CD14-positive monocyte (primary cell): Measurements from ENCODE around the gene MGAT4C. TPM values are rescaled to one million over a fixed set of nuclear protein-coding genes. Genes with fewer than 3 reads are reported as not detected.
A peak's percentile ranks its signal among the peaks of the same experiment; 100 is the strongest.

ENCODE experiments used
- DNase-seq, 3 donors: peaks; one replicate each; pipeline ENCODE4 v3.0.0-alpha.2; 2011 to 2022
- H2AFZ ChIP-seq: 2 replicates; pipeline ENCODE4 v1.6.0; 2012; ENCODE audit warnings: mild to moderate bottlenecking, low read depth, low read length, inconsistent platforms; ENCODE audit not compliant: insufficient read depth, poor library complexity, severe bottlenecking
- H3K27ac ChIP-seq, 2 donors: 1 replicate in 1 of 2; 2 replicates in 1 of 2; pipeline ENCODE4 v1.5.1; 2012 to 2013; ENCODE audit warnings: low read length in 2 of 2, control low read depth in 1 of 2, inconsistent platforms in 1 of 2, low read depth in 1 of 2, mild to moderate bottlenecking in 1 of 2
- H3K27me3 ChIP-seq, 2 donors: one replicate each; pipeline versions ENCODE4 v1.6.0 to v1.6.1; 2011 to 2013; ENCODE audit warnings: low read length in 2 of 2; ENCODE audit not compliant: control insufficient read depth in 2 of 2, insufficient read depth in 2 of 2
- H3K36me3 ChIP-seq, 2 donors: replicated peaks in 1 of 2; 1 replicate in 1 of 2; 2 replicates in 1 of 2; pipeline versions ENCODE4 v1.5.1 to v1.6.1; 2012 to 2013; ENCODE audit warnings: low read length in 2 of 2, control low read depth in 1 of 2, inconsistent platforms in 1 of 2, mild to moderate bottlenecking in 1 of 2; ENCODE audit not compliant: insufficient read depth in 2 of 2, control insufficient read depth in 1 of 2
- H3K4me1 ChIP-seq, 2 donors: 1 replicate in 1 of 2; 2 replicates in 1 of 2; pipeline versions ENCODE4 v1.5.1 to v1.6.1; 2012 to 2013; ENCODE audit warnings: low read length in 2 of 2, control low read depth in 1 of 2, inconsistent platforms in 1 of 2, mild to moderate bottlenecking in 1 of 2, moderate library complexity in 1 of 2; ENCODE audit not compliant: insufficient read depth in 2 of 2, control insufficient read depth in 1 of 2
- H3K4me2 ChIP-seq: replicated peaks from 2 replicates; pipeline ENCODE3; 2012; ENCODE audit warnings: low read length, moderate library complexity, mild to moderate bottlenecking; ENCODE audit not compliant: poor library complexity, severe bottlenecking; ENCODE audit errors: extremely low read depth
- H3K4me3 ChIP-seq, 3 experiments: fragments of 200-600 bp in 1 of 3; sonication (generic) in 1 of 3; replicated peaks in 1 of 3; 1 replicate in 2 of 3; 2 replicates in 1 of 3; pipeline ENCODE4 v1.5.1; 2011 to 2013; ENCODE audit warnings: low read length in 3 of 3, mild to moderate bottlenecking in 3 of 3, control low read depth in 2 of 3, low read depth in 2 of 3, inconsistent platforms in 1 of 3, moderate library complexity in 1 of 3
- H3K79me2 ChIP-seq: 2 replicates; pipeline ENCODE4 v1.6.0; 2012; ENCODE audit warnings: mild to moderate bottlenecking, control low read depth, inconsistent platforms, low read length, moderate library complexity; ENCODE audit not compliant: insufficient read depth
- H3K9ac ChIP-seq: 2 replicates; pipeline ENCODE4 v1.6.0; 2017; ENCODE audit warnings: low read length, mild to moderate bottlenecking; ENCODE audit not compliant: insufficient read depth, poor library complexity, severe bottlenecking
- H3K9me3 ChIP-seq, 2 donors: replicated peaks in 1 of 2; 1 replicate in 1 of 2; 2 replicates in 1 of 2; pipeline versions ENCODE4 v1.5.1 to v1.6.1; 2012 to 2013; ENCODE audit warnings: low read length in 2 of 2, control low read depth in 1 of 2; ENCODE audit not compliant: control insufficient read depth in 1 of 2, insufficient read depth in 1 of 2
- H4K20me1 ChIP-seq: 2 replicates; pipeline ENCODE4 v1.6.0; 2012; ENCODE audit warnings: mild to moderate bottlenecking, low read length, control low read depth, moderate library complexity; ENCODE audit not compliant: insufficient read depth
- H3K27ac Mint-ChIP-seq, 7 donors: one replicate each; pipeline ENCODE4 v1.8.0; 2020; ENCODE audit warnings: mild to moderate bottlenecking in 7 of 7, mixed read lengths in 7 of 7, moderate library complexity in 6 of 7, inconsistent platforms in 2 of 7
- H3K27me3 Mint-ChIP-seq, 3 donors: one replicate each; pipeline ENCODE4 v1.8.0; 2021 to 2022; ENCODE audit warnings: low read depth in 3 of 3, mild to moderate bottlenecking in 3 of 3, mixed read lengths in 3 of 3, moderate library complexity in 3 of 3, inconsistent platforms in 1 of 3
- H3K36me3 Mint-ChIP-seq, 2 donors: one replicate each; pipeline ENCODE4 v1.8.0; 2020; ENCODE audit warnings: mixed read lengths in 2 of 2, inconsistent platforms in 1 of 2, mild to moderate bottlenecking in 1 of 2
- H3K4me1 Mint-ChIP-seq: one replicate; pipeline ENCODE4 v1.8.0; 2020; ENCODE audit warnings: mild to moderate bottlenecking, mixed read lengths
- H3K4me3 Mint-ChIP-seq, 2 donors: one replicate each; pipeline ENCODE4 v1.8.0; 2020; ENCODE audit warnings: mild to moderate bottlenecking in 2 of 2, mixed read lengths in 2 of 2, moderate library complexity in 1 of 2
- H3K9me3 Mint-ChIP-seq, 7 donors: one replicate each; pipeline ENCODE4 v1.8.0; 2020 to 2022; ENCODE audit warnings: mixed read lengths in 7 of 7, mild to moderate bottlenecking in 6 of 7, moderate library complexity in 6 of 7, inconsistent platforms in 2 of 7
- WGBS: methylation state at CpG from one replicate; pipeline ENCODE4 v1.1.5; 2013; ENCODE audit warnings: missing lambda C conversion rate; ENCODE audit not compliant: insufficient coverage; 5-methylcytosine and 5-hydroxymethylcytosine counted together
- intact Hi-C, 2 donors: fragments of 100-400 bp; cut with micrococcal nuclease; formaldehyde crosslinking; loops; one replicate each; pipeline versions ENCODE4 v1.15.0 to v1.15.1; 2023
- polyA plus RNA-seq, 3 donors: library from polyadenylated mRNA; depleted of rRNA in 1 of 3; unstranded in 2 of 3; stranded (reverse) in 1 of 3; fragments of 300-500 nt in 2 of 3; fragments of >200 nt in 1 of 3; fragmentation: Illumina TruSeq in 2 of 3; gene quantifications; 1 replicate in 2 of 3; 2 replicates in 1 of 3; pipeline ENCODE4 v1.2.3, GENCODE V29; 2012 to 2021
- TF ChIP-seq, protein P1 (sequence below): fragments of 200-600 bp; IDR thresholded peaks from one replicate; pipeline ENCODE4 v1.8.0; 2022; ENCODE audit warnings: antibody characterized with exemption, mild to moderate bottlenecking

Gene MGAT4C
- polyA plus RNA-seq, 3 donors = not detected

DNA sequence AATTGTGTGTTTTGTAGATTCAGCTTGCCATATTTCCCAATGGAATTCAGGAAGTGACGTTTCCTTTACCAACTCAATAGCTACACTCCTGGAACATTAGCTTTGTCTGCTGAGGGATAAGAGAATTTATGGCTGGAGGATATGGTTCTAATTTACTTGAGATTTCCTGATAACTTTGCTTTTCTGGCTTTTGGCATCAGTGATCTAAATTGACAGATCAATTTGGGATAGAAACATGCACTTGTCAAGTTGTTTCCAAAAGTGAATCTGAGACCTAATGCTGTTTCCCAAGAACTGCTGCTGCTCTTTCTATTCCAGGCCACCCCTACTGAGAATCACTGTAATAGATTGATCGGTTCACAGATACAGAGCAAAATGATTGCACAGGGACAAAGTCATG is 43.2 kb downstream of the MGAT4C start:
- Mint-ChIP-seq H3K27me3 (no peaks in the 10 kb centered on the region), H3K27ac (no peak overlapping the region), H3K36me3 (no peaks in the 10 kb centered on the region), H3K9me3 (peaks cover 0 to 4% (median 0%) of the 10 kb centered on the region in 7 donors), H3K4me1 (no peaks in the 10 kb centered on the region), H3K4me3 (no peak overlapping the region)
- Histone ChIP-seq H3K4me1 (no peaks in the 10 kb centered on the region), H3K79me2 (no peaks in the 10 kb centered on the region), H3K9ac (no peak overlapping the region), H3K27me3 (no peaks in the 10 kb centered on the region), H2AFZ (no peak overlapping the region), H3K4me2 (no peak overlapping the region), H4K20me1 (no peaks in the 10 kb centered on the region), H3K27ac (no peak overlapping the region), H3K36me3 (no peaks in the 10 kb centered on the region), H3K4me3 (no peak overlapping the region), H3K9me3 (no peaks in the 10 kb centered on the region)
- DNase-seq = no peak
- intact Hi-C loops = no loop called here
- WGBS = no CpG with 5 or more reads among the region's 2 CpGs
- TF ChIP-seq, protein P1, sequence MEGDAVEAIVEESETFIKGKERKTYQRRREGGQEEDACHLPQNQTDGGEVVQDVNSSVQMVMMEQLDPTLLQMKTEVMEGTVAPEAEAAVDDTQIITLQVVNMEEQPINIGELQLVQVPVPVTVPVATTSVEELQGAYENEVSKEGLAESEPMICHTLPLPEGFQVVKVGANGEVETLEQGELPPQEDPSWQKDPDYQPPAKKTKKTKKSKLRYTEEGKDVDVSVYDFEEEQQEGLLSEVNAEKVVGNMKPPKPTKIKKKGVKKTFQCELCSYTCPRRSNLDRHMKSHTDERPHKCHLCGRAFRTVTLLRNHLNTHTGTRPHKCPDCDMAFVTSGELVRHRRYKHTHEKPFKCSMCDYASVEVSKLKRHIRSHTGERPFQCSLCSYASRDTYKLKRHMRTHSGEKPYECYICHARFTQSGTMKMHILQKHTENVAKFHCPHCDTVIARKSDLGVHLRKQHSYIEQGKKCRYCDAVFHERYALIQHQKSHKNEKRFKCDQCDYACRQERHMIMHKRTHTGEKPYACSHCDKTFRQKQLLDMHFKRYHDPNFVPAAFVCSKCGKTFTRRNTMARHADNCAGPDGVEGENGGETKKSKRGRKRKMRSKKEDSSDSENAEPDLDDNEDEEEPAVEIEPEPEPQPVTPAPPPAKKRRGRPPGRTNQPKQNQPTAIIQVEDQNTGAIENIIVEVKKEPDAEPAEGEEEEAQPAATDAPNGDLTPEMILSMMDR = no peak

DNA sequence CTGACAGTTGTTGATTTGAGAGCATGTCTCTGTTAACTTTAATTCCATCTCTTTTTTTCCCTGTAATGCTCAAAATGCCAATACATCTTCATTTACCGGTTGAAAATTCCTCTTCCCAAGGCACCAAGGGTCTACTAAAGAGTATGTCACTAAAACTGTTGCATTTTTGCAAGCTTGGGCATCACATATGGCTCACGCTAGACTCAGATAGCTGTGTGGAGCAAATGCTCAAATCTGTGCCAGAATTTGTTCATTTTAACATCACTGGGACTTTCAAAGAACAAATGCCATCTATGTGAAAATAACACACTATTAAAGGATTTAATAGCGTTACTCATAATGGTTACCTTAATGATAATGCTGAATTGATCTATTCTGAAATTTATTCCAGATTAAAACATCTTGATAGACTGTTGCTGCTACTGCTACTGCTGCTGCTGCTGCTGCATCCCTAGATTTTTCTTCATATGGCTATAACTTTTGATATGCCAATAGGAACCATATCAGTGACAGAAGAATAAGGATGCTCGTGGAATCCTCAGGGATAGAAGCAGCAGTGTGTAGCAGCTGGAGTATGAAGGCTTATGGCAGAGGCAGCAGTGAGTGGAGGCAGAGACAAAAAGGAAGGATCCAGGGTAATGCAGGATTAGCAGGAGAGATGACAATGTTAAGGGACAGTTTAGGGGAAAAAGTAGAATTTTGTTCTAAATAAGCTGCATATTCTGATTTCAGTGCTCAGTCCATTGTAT is 57.3 kb downstream of the MGAT4C start:
- Mint-ChIP-seq H3K4me3 (no peak overlapping the region), H3K27ac (peak overlapping the region in 1 of 7 donors; percentile 5), H3K27me3 (no peaks in the 10 kb centered on the region), H3K36me3 (no peaks in the 10 kb centered on the region), H3K9me3 (peaks cover 0 to 1% (median 0%) of the 10 kb centered on the region in 7 donors), H3K4me1 (no peaks in the 10 kb centered on the region)
- Histone ChIP-seq H4K20me1 (no peaks in the 10 kb centered on the region), H3K9ac (no peak overlapping the region), H3K27ac (no peak overlapping the region), H3K36me3 (no peaks in the 10 kb centered on the region), H3K4me3 (no peak overlapping the region), H3K79me2 (no peaks in the 10 kb centered on the region), H3K4me1 (no peaks in the 10 kb centered on the region), H3K27me3 (no peaks in the 10 kb centered on the region), H3K4me2 (no peak overlapping the region), H3K9me3 (no peaks in the 10 kb centered on the region), H2AFZ (no peak overlapping the region)
- DNase-seq = no peak
- TF ChIP-seq, protein P1 = no peak
- WGBS = 67% methylated on average over 1 of the region's 4 CpGs
- intact Hi-C loops = no loop called here
